GM12872 (cell line): ENCODE measurements around the gene ZNF841.

ENCODE experiments used
- CTCF ChIP-seq: IDR thresholded peaks from 3 replicates; pipeline ENCODE4 v1.5.1; 2011; ENCODE audit warnings: low read depth, mild to moderate bottlenecking, low read length, moderate library complexity; ENCODE audit not compliant: insufficient read depth

Gene ZNF841

GRCh38 chr19:52101866-52102562 is 6.4 kb upstream of the ZNF841 start:
- no peak for TF ChIP-seq CTCF

GRCh38 chr19:52099497-52100138 is 4.1 kb upstream of the ZNF841 start:
- no peak for TF ChIP-seq CTCF

- TF ChIP-seq CTCF: no peak
Measured at GRCh38 chr19:52094526-52095130, 937 bp downstream of the ZNF841 start.

- no peak for TF ChIP-seq CTCF
Measured at GRCh38 chr19:52086481-52086880, 9.1 kb downstream of the ZNF841 start.

- TF ChIP-seq CTCF: no peak
Measured at GRCh38 chr19:52070496-52070895, 25.1 kb downstream of the ZNF841 start.

- TF ChIP-seq CTCF: no peak
Measured at GRCh38 chr19:52069653-52070052, 25.9 kb downstream of the ZNF841 start.

- TF ChIP-seq CTCF: no peak
Measured at GRCh38 chr19:52066258-52066863, 29.2 kb downstream of the ZNF841 start.
